Epithelial cell of proximal tubule (primary cell): Measurements from ENCODE around the gene FBXO27. TPM values are rescaled to one million over a fixed set of nuclear protein-coding genes. Genes with fewer than 3 reads are reported as not detected.

Source experiments
- DNase-seq: peaks from one replicate; pipeline ENCODE4 v3.0.0-alpha.2; 2011; ENCODE audit warnings: low read depth
- H3K4me3 ChIP-seq: 2 replicates; pipeline ENCODE4 v1.5.1; 2011; ENCODE audit warnings: low read depth, mild to moderate bottlenecking, low read length
- total RNA-seq: library from RNA; depleted of rRNA; stranded (reverse); fragments of >200 nt; gene quantifications from 2 replicates; pipeline ENCODE4 v1.2.3, GENCODE V29; 2015
- TF ChIP-seq, protein P1 (sequence below): conservative IDR thresholded peaks from 2 replicates; pipeline ENCODE4 v1.5.1; 2012; ENCODE audit warnings: low read depth, mild to moderate bottlenecking, low read length

The FBXO27 gene, protein sequence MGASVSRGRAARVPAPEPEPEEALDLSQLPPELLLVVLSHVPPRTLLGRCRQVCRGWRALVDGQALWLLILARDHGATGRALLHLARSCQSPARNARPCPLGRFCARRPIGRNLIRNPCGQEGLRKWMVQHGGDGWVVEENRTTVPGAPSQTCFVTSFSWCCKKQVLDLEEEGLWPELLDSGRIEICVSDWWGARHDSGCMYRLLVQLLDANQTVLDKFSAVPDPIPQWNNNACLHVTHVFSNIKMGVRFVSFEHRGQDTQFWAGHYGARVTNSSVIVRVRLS
- total RNA-seq: 8.0 and 14.3 TPM in 2 replicates

DNA sequence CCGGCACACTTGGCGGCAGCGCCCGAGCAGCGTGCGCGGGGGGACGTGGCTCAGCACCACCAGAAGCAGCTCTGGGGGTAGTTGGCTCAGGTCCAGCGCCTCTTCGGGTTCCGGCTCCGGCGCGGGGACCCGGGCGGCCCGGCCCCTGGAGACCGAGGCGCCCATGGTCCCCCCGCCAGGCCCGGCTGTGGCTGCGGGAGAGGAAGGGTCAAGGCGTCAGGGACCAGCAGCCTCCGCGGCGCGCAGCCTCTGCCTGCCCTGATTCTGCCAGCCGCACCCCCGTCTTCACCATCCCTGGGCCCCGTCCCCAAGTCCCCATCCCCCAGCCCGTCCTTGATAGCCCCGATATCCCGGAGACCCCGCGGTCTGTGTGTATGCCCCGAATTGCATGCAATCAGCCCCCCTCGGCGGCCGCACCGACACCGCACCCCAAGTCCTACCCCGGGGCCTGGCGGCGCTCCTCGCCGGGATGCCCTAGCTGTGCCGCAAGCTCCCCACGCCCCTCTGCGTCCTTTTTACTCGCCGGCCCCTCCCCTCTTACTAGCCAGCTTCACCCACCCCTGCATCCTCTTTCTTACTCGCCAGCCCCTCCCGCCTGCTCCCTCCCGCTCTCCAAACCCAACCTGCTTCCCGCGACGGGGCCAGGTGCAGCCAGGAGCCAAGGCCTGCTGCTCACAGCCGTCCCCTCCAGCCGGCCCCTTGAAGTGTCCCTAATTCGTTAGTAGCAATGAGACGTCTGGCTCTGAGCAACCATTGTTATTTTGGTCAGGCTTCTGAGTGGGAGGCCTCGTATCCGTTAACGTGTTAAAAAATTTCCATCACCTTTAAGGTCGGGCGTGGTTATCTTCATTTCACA, at the start of gene FBXO27:
FBXO27 (minus strand) TSS at position 487 of the 856 bp plus-strand sequence; CDS start at position 165, 322 bp downstream.
- H3K4me3 ChIP-seq: peak within 1 kb of the TSS; percentile 67
- TF ChIP-seq, protein P1, sequence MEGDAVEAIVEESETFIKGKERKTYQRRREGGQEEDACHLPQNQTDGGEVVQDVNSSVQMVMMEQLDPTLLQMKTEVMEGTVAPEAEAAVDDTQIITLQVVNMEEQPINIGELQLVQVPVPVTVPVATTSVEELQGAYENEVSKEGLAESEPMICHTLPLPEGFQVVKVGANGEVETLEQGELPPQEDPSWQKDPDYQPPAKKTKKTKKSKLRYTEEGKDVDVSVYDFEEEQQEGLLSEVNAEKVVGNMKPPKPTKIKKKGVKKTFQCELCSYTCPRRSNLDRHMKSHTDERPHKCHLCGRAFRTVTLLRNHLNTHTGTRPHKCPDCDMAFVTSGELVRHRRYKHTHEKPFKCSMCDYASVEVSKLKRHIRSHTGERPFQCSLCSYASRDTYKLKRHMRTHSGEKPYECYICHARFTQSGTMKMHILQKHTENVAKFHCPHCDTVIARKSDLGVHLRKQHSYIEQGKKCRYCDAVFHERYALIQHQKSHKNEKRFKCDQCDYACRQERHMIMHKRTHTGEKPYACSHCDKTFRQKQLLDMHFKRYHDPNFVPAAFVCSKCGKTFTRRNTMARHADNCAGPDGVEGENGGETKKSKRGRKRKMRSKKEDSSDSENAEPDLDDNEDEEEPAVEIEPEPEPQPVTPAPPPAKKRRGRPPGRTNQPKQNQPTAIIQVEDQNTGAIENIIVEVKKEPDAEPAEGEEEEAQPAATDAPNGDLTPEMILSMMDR: no peak
- DNase-seq: no peak

DNA sequence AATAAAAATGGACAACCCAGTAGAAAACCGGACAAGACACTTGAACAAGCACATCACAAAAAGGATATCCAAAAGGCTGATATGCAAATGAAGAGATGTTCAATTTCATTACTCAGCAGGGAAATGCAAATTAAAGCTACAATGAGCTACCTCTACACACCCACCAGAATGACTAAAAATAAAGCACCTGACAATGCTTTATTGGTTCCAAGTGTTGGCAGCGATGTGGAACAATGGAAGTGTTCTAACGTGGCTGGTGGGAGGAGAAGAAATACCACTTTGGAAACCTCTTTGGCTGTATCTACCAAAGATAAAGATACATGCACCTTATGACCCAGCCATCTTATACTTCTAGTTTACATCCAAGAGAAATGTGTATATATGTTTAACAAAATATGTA, 48.1 kb upstream of the FBXO27 start:
- DNase-seq: no peak
- H3K4me3 ChIP-seq: no peak overlapping the region
- TF ChIP-seq, protein P1: no peak

DNA sequence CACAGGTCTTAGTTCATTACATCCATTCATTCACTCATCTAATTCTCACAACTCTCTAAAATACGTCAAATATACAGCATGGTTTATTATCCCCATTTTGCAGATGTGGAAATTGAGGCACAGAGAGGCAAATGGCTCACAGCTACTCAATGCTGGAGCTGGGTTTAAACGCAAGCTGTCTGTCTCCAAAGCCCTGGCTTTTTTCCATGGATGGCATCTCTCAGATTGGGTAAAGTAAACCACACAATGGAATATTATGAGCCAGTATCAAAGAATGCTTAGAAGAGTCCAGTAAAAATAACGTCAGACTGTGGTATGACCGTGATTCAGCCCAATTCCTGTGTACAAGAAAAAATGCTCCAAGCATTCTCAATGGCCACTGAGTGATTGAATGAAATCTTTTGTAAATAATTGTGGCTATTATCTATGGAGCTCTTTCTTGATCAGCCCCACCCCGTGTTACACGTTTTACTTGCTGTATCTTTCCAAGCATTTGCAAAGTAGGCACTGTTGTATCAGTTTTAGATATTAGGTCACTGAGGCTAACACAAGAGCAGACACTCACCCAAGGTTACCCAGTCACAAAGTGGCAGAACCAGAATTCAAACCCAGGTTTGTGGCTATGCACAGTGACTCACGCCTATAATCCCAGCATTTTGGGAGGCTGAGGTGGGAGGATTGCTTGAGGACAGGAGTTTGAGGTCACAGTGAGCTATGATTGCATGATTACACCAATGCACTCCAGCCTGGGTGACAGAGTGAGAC, 46.3 kb upstream of the FBXO27 start:
- TF ChIP-seq, protein P1: no peak
- no peak overlapping the region for H3K4me3 ChIP-seq
- peak; percentile 91 for DNase-seq

DNA sequence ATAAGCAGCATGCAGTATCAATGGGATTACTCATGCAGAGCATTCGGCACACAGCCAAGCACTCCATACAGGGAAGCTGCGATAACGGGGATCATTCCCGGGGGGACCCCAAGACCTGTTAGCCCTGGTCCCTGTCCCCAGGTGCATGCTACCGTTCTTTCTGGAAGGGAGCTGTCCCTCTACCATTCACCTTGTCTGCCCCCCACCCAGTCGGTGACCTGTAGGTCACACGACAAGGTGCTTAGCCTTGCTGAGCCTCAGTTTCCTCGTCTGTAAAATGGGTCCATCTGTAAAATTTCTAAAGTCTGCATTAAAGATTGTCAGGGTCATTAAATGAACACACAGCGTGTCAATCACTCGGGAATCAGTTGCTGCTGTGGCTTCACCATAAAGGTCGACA, 45.0 kb upstream of the FBXO27 start:
- TF ChIP-seq, protein P1: no peak
- no peak for DNase-seq
- H3K4me3 ChIP-seq: no peak overlapping the region

DNA sequence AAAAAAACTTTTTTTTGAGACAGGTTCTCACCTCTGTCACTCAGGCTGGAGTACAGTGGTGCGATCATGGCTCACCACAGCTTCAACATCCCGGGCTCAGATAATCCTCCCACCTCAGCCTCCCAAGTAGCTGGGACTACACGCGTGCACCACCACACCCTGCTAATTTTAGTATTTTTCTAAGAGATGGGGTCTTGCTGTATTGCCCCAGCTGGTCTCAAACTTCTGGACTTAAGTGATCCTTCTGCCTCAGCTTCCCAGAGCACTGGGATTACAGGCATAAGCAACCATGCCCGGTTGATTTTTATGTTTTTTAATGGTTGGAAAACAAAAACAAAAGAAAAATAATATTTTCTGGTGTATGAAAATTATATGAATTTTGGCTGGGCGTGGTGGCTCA, 42.6 kb upstream of the FBXO27 start:
- no peak for DNase-seq
- no peak overlapping the region for H3K4me3 ChIP-seq
- TF ChIP-seq, protein P1: no peak

DNA sequence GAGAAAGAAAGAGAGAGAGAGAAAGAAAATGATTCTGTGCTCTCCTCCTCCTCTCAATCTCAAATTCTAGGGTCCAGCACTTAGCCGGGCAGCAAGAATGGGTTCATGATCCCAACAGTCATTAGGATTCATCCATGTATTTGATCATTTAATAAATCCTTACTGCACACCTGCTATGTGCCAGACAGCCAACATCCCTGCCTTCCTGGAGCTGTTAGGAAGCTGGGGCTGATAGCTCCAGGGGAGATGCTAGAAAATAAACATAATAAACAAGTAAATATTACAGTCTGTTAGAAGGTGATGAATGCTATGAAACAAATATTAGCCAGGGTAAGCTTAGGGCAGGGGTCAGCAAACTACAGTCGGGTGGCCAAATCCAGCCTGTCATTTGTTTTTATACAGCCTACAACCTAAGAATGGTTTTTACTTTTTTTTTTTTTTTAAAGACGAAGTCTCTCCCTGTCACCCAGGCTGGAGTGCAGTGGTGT, 41.9 kb upstream of the FBXO27 start:
- no peak overlapping the region for H3K4me3 ChIP-seq
- TF ChIP-seq, protein P1: no peak
- DNase-seq: no peak
